ENCODE results near the gene VPS9D1.

- TF ChIP-seq POLR2A (IDR thresholded peaks at IDR 0.05; ENCODE audit: low read length), result no peak
- TF ChIP-seq GATA1 (IDR thresholded peaks at IDR 0.05; ENCODE audit: low read depth, low read length), result no peak
These were observed 13.1 kb upstream of the VPS9D1 start for GRCh38 chr16:89733792-89734191.

Measured in erythroblast (primary cell).